Keratinocyte (primary cell): ENCODE data around the gene CTR9.

Experiments
- CTCF ChIP-seq, 3 experiments: IDR thresholded peaks in 1 of 3; conservative IDR thresholded peaks in 1 of 3; optimal IDR thresholded peaks in 1 of 3; 2 replicates in 2 of 3; 3 replicates in 1 of 3; pipeline versions ENCODE3 to v1.5.1; 2011; ENCODE audit warnings: low read length in 3 of 3, mild to moderate bottlenecking in 3 of 3, moderate library complexity in 2 of 3, control low read depth in 1 of 3, inconsistent platforms in 1 of 3; ENCODE audit not compliant: insufficient read depth in 2 of 3; ENCODE audit errors: extremely low read depth in 1 of 3
- EZH2 ChIP-seq: IDR thresholded peaks from one replicate; pipeline ENCODE4 v1.6.1; 2012; ENCODE audit warnings: inconsistent platforms, mild to moderate bottlenecking, low read length, moderate library complexity

GRCh38 chr11:10798330-10798928, 47.4 kb downstream of the CTR9 start:
- TF ChIP-seq CTCF (optimal IDR thresholded peaks at IDR 0.05 in 1 of 3, IDR thresholded peaks at IDR 0.05 in 1 of 3, conservative IDR thresholded peaks at IDR 0.05 in 1 of 3; ENCODE audit: extremely low read depth in 1 of 3, insufficient read depth in 2 of 3, low read length in 3 of 3) (no peak), EZH2 (no peak)
